CD4-positive, alpha-beta T cell (primary cell): ENCODE measurements around the gene WDCP. TPM values are rescaled to one million over a fixed set of nuclear protein-coding genes. Genes with fewer than 3 reads are reported as not detected.

Experiments used
- ATAC-seq: fragments of 200-7000 bp; cut with Tn5 transposase; one replicate; pipeline ENCODE4 v1.10.0; 2022; ENCODE audit warnings: mild to moderate bottlenecking; ENCODE audit not compliant: poor library complexity
- CTCF ChIA-PET: fragments of 350-600 bp; sonication (Branson Sonifier 250); formaldehyde crosslinking; loops from one replicate; lab custom pipeline; 2021; ENCODE audit warnings: antibody characterized with exemption, inconsistent platforms; lab: Charles Lee
- POLR2A ChIA-PET: fragments of 350-600 bp; sonication (Branson Sonifier 250); formaldehyde crosslinking; loops from one replicate; lab custom pipeline; 2021; ENCODE audit warnings: antibody characterized with exemption, inconsistent platforms; lab: Charles Lee
- DNase-seq, 14 experiments: peaks; one replicate each; pipeline ENCODE4 v3.0.0-alpha.2; 2013 to 2020; ENCODE audit warnings: mixed read lengths in 2 of 14
- H3K27ac ChIP-seq, 2 donors: one replicate each; pipeline versions ENCODE4 v1.5.1 to v1.7.0; 2013; ENCODE audit warnings: low read length in 2 of 2, low read depth in 1 of 2, mild to moderate bottlenecking in 1 of 2
- H3K27me3 ChIP-seq, 2 experiments: 1 replicate in 1 of 2; 2 replicates in 1 of 2; pipeline versions ENCODE4 v1.6.1 to v1.7.0; 2013; ENCODE audit warnings: low read length in 2 of 2, control low read depth in 1 of 2, mild to moderate bottlenecking in 1 of 2, moderate library complexity in 1 of 2; ENCODE audit not compliant: insufficient read depth in 2 of 2, control insufficient read depth in 1 of 2
- H3K36me3 ChIP-seq: one replicate; pipeline ENCODE4 v1.6.1; 2013; ENCODE audit warnings: low read length, control low read depth; ENCODE audit not compliant: insufficient read depth
- H3K4me1 ChIP-seq: one replicate; pipeline ENCODE4 v1.6.1; 2013; ENCODE audit warnings: low read length, control low read depth; ENCODE audit not compliant: insufficient read depth
- H3K4me3 ChIP-seq: one replicate; pipeline ENCODE4 v1.5.1; 2013; ENCODE audit warnings: mild to moderate bottlenecking, low read length, moderate library complexity
- H3K9me3 ChIP-seq, 2 experiments: 1 replicate in 1 of 2; 2 replicates in 1 of 2; pipeline versions ENCODE4 v1.6.1 to v1.7.0; 2013; ENCODE audit warnings: low read length in 2 of 2, mild to moderate bottlenecking in 2 of 2, control low read depth in 1 of 2, moderate library complexity in 1 of 2; ENCODE audit not compliant: control insufficient read depth in 1 of 2, insufficient read depth in 1 of 2
- H3K27ac Mint-ChIP-seq: one replicate; pipeline ENCODE4 v1.8.0; 2020; ENCODE audit warnings: mixed read lengths
- H3K27me3 Mint-ChIP-seq: one replicate; pipeline ENCODE4 v1.8.0; 2021; ENCODE audit warnings: mixed read lengths
- H3K36me3 Mint-ChIP-seq: one replicate; pipeline ENCODE4 v1.8.0; 2021; ENCODE audit warnings: low read depth, mixed read lengths
- H3K4me1 Mint-ChIP-seq: one replicate; pipeline ENCODE4 v1.8.0; 2021; ENCODE audit warnings: low read depth, mixed read lengths
- H3K4me3 Mint-ChIP-seq: one replicate; pipeline ENCODE4 v1.8.0; 2020; ENCODE audit warnings: mild to moderate bottlenecking, mixed read lengths
- H3K9me3 Mint-ChIP-seq: one replicate; pipeline ENCODE4 v1.8.0; 2020; ENCODE audit warnings: mixed read lengths
- intact Hi-C, 2 experiments: fragments of 100-400 bp; cut with DNase I in 1 of 2; cut with micrococcal nuclease in 1 of 2; formaldehyde crosslinking; loops; one replicate each; pipeline versions ENCODE4 v1.15.1 to v1.9.0; 2023 to 2025; cut with DNase I, micrococcal nuclease
- total RNA-seq, 174 experiments: library from RNA in 2 of 174; stranded (reverse) in 2 of 174; gene quantifications; one replicate each; pipeline ENCODE4 v1.2.3 and lab custom pipeline; 2021 to 2026
- TF ChIP-seq, protein P1 (sequence below): fragments of 200-600 bp; IDR thresholded peaks from one replicate; pipeline ENCODE4 v1.8.0; 2022; ENCODE audit warnings: antibody characterized with exemption, mild to moderate bottlenecking

WDCP gene
- total RNA-seq, 2 experiments from 2014 or later: 1.4 to 2.0 TPM

GRCh38 chr2:24009680-24010476 lies 37.3 kb downstream of the WDCP start, which contains the start of gene MFSD2B:
Gene MFSD2B (plus strand): TSS chr2:24010085. CDS start chr2:24010097, 12 bp downstream.
- H3K4me3 Mint-ChIP-seq: no peak within 1 kb of the TSS

DNA sequence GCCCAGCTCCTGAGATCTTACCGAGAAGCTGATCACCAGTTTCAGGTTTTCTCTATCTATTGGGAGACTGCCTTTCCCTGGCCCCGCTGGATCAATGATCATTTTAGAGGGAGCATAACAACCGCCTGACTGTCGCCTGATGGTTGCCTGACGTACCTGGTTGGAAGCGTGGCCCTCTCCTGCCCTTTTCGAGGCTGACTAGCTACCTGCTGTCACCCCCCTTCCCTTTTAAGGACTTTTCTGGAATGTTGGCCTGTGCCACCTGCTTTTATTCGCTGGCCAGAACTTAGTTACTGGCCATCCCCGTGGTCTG lies 37.9 kb downstream of the WDCP start:
- Mint-ChIP-seq H3K27me3 (peaks cover 43% of the 10 kb centered on the region), H3K36me3 (no peaks in the 10 kb centered on the region), H3K4me3 (no peak overlapping the region), H3K9me3 (no peaks in the 10 kb centered on the region), H3K27ac (no peak overlapping the region), H3K4me1 (no peaks in the 10 kb centered on the region)
- ChIA-PET POLR2A (no interaction called here), CTCF (no interaction called here)
- ATAC-seq (no peak), DNase-seq (no peak)
- Histone ChIP-seq H3K36me3 (no peaks in the 10 kb centered on the region), H3K4me3 (no peak overlapping the region), H3K9me3 (peaks cover 0 to 7% of the 10 kb centered on the region in 2 experiments), H3K27me3 (peaks cover 27 to 35% of the 10 kb centered on the region in 2 experiments), H3K4me1 (peaks cover 11% of the 10 kb centered on the region), H3K27ac (no peak overlapping the region)
- TF ChIP-seq, protein P1, sequence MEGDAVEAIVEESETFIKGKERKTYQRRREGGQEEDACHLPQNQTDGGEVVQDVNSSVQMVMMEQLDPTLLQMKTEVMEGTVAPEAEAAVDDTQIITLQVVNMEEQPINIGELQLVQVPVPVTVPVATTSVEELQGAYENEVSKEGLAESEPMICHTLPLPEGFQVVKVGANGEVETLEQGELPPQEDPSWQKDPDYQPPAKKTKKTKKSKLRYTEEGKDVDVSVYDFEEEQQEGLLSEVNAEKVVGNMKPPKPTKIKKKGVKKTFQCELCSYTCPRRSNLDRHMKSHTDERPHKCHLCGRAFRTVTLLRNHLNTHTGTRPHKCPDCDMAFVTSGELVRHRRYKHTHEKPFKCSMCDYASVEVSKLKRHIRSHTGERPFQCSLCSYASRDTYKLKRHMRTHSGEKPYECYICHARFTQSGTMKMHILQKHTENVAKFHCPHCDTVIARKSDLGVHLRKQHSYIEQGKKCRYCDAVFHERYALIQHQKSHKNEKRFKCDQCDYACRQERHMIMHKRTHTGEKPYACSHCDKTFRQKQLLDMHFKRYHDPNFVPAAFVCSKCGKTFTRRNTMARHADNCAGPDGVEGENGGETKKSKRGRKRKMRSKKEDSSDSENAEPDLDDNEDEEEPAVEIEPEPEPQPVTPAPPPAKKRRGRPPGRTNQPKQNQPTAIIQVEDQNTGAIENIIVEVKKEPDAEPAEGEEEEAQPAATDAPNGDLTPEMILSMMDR: no peak
- intact Hi-C loops: no loop called here

More at GRCh38 chr2:24009680-24010476, 37.3 kb downstream of the WDCP start, which contains the start of gene MFSD2B:
- CTCF ChIA-PET: no interaction called here
- H3K9me3 Mint-ChIP-seq: no peaks in the 10 kb centered on the region
- ATAC-seq (no peak), DNase-seq (no peak)
- Histone ChIP-seq H3K9me3 (peaks cover 0 to 7% of the 10 kb centered on the region in 2 experiments), H3K27me3 (peaks cover 27 to 35% of the 10 kb centered on the region in 2 experiments), H3K36me3 (no peaks in the 10 kb centered on the region), H3K4me1 (peaks cover 11% of the 10 kb centered on the region), H3K27ac (no peak within 1 kb of the TSS), H3K4me3 (no peak within 1 kb of the TSS)
- H3K27ac Mint-ChIP-seq: no peak within 1 kb of the TSS
- no peaks in the 10 kb centered on the region for H3K36me3 Mint-ChIP-seq
- TF ChIP-seq, protein P1: no peak
- H3K4me1 Mint-ChIP-seq: no peaks in the 10 kb centered on the region
- peaks cover 47% of the 10 kb centered on the region for H3K27me3 Mint-ChIP-seq
- intact Hi-C loops: no loop called here
- POLR2A ChIA-PET: no interaction called here

DNA sequence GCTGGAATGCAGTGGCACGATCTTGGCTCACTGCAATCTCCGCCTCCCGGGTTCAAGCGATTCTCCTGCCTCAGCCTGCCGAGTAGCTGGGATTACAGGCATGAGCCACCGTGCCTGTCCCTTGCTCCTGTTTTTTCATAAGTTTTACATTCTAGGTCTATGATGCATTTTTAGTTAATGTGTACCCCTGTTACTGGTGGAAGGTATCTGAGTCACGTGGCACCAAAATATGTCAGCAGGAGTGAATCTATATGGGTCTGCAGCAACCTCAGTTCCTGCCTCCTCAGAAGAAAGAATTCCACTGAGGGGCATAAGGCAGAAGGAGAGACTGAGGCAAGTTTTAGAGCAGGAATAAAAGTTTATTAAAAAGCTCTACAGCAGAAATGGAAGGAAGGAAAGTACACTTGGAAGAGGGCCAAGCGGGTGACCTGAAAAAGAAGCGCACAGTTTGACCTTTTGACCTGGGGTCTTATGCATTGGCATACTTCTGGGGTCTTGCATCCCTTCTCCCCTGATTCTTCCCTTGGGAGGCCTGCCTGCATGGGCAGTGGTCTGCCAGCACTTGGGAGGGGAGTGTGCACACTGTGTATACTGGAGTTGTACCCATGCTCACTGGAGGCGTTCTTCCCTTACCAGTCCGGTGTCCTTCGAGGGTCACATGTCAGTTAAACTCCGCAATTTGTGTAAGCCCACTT lies 38.4 kb downstream of the WDCP start:
- Histone ChIP-seq H3K9me3 (peaks cover 0 to 7% of the 10 kb centered on the region in 2 experiments), H3K4me1 (peaks cover 11% of the 10 kb centered on the region), H3K36me3 (no peaks in the 10 kb centered on the region), H3K27ac (no peak overlapping the region), H3K4me3 (no peak overlapping the region), H3K27me3 (peaks cover 27 to 35% of the 10 kb centered on the region in 2 experiments)
- CTCF ChIA-PET: interaction anchor here (0.6 kb wide), 1 partner anchor 63 kb away, joined by 3 read pairs; no protein-coding TSS in a partner anchor
- intact Hi-C loops: no loop called here
- Mint-ChIP-seq H3K36me3 (no peaks in the 10 kb centered on the region), H3K9me3 (no peaks in the 10 kb centered on the region), H3K27me3 (peaks cover 43% of the 10 kb centered on the region), H3K4me1 (no peaks in the 10 kb centered on the region), H3K4me3 (no peak overlapping the region), H3K27ac (no peak overlapping the region)
- POLR2A ChIA-PET: no interaction called here
- no peak for DNase-seq
- no peak for ATAC-seq
- TF ChIP-seq, protein P1: no peak
